Measurements from ENCODE around the gene AREL1. TPM values are rescaled to one million over a fixed set of nuclear protein-coding genes. Genes with fewer than 3 reads are reported as not detected.

The AREL1 gene
- total RNA-seq, 1 experiment from 2014 or later = 34.2 TPM

DNA sequence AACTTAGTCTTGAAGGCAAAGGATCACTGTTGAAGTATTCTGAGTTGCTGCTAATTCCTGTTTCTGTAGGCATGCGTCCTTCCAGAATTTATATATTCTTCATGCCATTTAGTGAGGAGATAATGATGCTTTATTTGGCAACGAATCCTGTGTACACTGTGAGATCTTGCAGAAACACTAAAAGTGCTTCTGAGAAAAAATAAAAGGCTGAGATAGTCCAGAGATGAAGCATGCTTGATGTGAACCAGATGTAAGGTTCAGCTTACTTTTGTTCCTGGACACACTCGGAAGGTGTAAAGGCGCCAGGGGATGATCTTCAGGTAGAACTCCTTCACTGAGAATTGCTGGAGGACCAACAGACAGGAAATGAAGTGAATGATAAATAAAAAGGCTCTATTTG is 39.1 kb downstream of the AREL1 start:
- H3K56ac ChIP-seq (ENCODE audit: insufficient read length, low read depth, low read length) = no peak overlapping the region
- H3K14ac ChIP-seq (ENCODE audit: insufficient read depth, low read length) = no peak overlapping the region
- Mint-ChIP-seq H3K27me3 (ENCODE audit: low read depth) (no peaks in the 10 kb centered on the region), H3K36me3 (ENCODE audit: insufficient read depth in 1 of 3, low read depth in 3 of 3) (peaks cover 14 to 64% (median 64%) of the 10 kb centered on the region in 3 experiments; a peak in 6 of 7 replicates), H3K4me3 (no peak overlapping the region), H3K9me3 (no peaks in the 10 kb centered on the region), H3K27ac (peak overlapping the region in 1 of 3 experiments; percentile 67; a peak in 1 of 7 replicates), H3K4me1 (no peaks in the 10 kb centered on the region)
- H3K79me1 ChIP-seq (ENCODE audit: insufficient read depth, low read depth, low read length, poor library complexity, severe bottlenecking) = no peaks in the 10 kb centered on the region
- no peak overlapping the region for H3K27ac ChIP-seq (ENCODE audit: insufficient read length, low read depth, low read length)
- no peak for TF ChIP-seq CTCF (conservative IDR thresholded peaks at IDR 0.05)
- no peak overlapping the region for H2BK15ac ChIP-seq (ENCODE audit: low read depth, low read length)
- H2BK12ac ChIP-seq (ENCODE audit: insufficient read length, low read depth, low read length) = no peak overlapping the region
- no peak overlapping the region for H4K8ac ChIP-seq (replicated peaks; ENCODE audit: insufficient read length, low read depth, low read length)
- H2BK20ac ChIP-seq (ENCODE audit: low read depth, low read length, poor library complexity, severe bottlenecking) = no peak overlapping the region
- no peaks in the 10 kb centered on the region for H4K20me1 ChIP-seq (ENCODE audit: control insufficient read depth, insufficient read depth, insufficient read length)
- no peak overlapping the region for H3T11ph ChIP-seq (ENCODE audit: low read length)
- no peak overlapping the region for H3K4me2 ChIP-seq (ENCODE audit: insufficient read depth, insufficient read length, low read length)
- no peak overlapping the region for H2BK120ac ChIP-seq (ENCODE audit: low read depth, low read length, poor library complexity, severe bottlenecking)
- H4K5ac ChIP-seq (ENCODE audit: insufficient read length, low read depth, low read length) = no peak overlapping the region
- H2AFZ ChIP-seq (ENCODE audit: low read length) = no peak overlapping the region
- H3K4ac ChIP-seq (ENCODE audit: low read depth, low read length) = no peak overlapping the region
- no peak overlapping the region for H3K23ac ChIP-seq (ENCODE audit: insufficient read length, low read depth, low read length)
- H3K23me2 ChIP-seq (ENCODE audit: insufficient read length, low read depth, low read length, poor library complexity, severe bottlenecking) = no peaks in the 10 kb centered on the region
- no peaks in the 10 kb centered on the region for H3K27me3 ChIP-seq (ENCODE audit: insufficient read depth, low read length)
- H3K79me2 ChIP-seq (ENCODE audit: insufficient read depth, low read length) = no peaks in the 10 kb centered on the region
- H3K9ac ChIP-seq (ENCODE audit: extremely low read depth, insufficient read length, low read length) = no peak overlapping the region
- H3K18ac ChIP-seq (ENCODE audit: insufficient read length, low read depth, low read length) = no peak overlapping the region
- no peak overlapping the region for H4K91ac ChIP-seq (ENCODE audit: insufficient read length, low read depth, low read length)
- no peak for DNase-seq
- no peaks in the 10 kb centered on the region for H3K9me3 ChIP-seq (ENCODE audit: control insufficient read depth, low read depth, low read length)
- WGBS (ENCODE audit: extremely low coverage, insufficient read length, low lambda C conversion rate) = no CpG with 5 or more reads among the region's 4 CpGs
- no peak overlapping the region for H2AK5ac ChIP-seq (ENCODE audit: insufficient read length, low read length)
- no peaks in the 10 kb centered on the region for H3K4me1 ChIP-seq (ENCODE audit: insufficient read depth, low read length)
- no peak overlapping the region for H2BK5ac ChIP-seq (ENCODE audit: insufficient read length, low read length)
